ENCODE data around the gene MED15.

Gene MED15

GRCh38 chr22:20632082-20632481, 124.7 kb downstream of the MED15 start:
- DNase-seq, result no peak

- no peak for DNase-seq
Measured at GRCh38 chr22:20632518-20632917, 125.1 kb downstream of the MED15 start.

GRCh38 chr22:20634560-20635226, 127.3 kb downstream of the MED15 start:
- DNase-seq, result no peak

GRCh38 chr22:20635227-20635591, 127.8 kb downstream of the MED15 start:
- no peak for DNase-seq

- no peak for DNase-seq
Measured at GRCh38 chr22:20636075-20636812, 128.8 kb downstream of the MED15 start.

GRCh38 chr22:20636945-20637344, 129.5 kb downstream of the MED15 start:
- DNase-seq, result no peak
